ENCODE measurements around the gene SLC5A11. TPM values are rescaled to one million over a fixed set of nuclear protein-coding genes. Genes with fewer than 3 reads are reported as not detected.

SLC5A11 gene
- total and polyA plus RNA-seq, 4 donors: 0.05 to 1.1 TPM; not detected in 2

- ATAC-seq (ENCODE audit: insufficient read depth, low FRiP score): no peak
- TF ChIP-seq CTCF (IDR thresholded peaks at IDR 0.05; ENCODE audit: control extremely low read depth, extremely low read depth): no peak
- Histone ChIP-seq H3K9me3 (ENCODE audit: control insufficient read depth in 4 of 4, insufficient read depth in 3 of 4, low read length in 3 of 4) (peaks cover 0 to 3% (median 0%) of the 10 kb centered on the region in 4 donors), H3K27me3 (ENCODE audit: control insufficient read depth in 3 of 3, insufficient read depth in 3 of 3, low read length in 2 of 3) (no peaks in the 10 kb centered on the region), H3K4me1 (ENCODE audit: control insufficient read depth in 5 of 5, insufficient read depth in 5 of 5, low read length in 5 of 5) (no peaks in the 10 kb centered on the region), H3K9ac (ENCODE audit: insufficient read depth in 1 of 2, low read length in 2 of 2) (no peak overlapping the region), H3K27ac (ENCODE audit: low read depth in 1 of 2, low read length in 1 of 2) (no peak overlapping the region), H3K4me3 (no peak overlapping the region), H3K36me3 (ENCODE audit: control insufficient read depth in 4 of 4, insufficient read depth in 4 of 4, low read length in 4 of 4) (peaks cover 37 to 56% (median 45%) of the 10 kb centered on the region in 4 donors)
- no peak for DNase-seq
- WGBS, 2 donors: 82 to 83% methylated on average over 11 of the region's 11 CpGs
Measured at GRCh38 chr16:24955975-24956731, 110.4 kb downstream of the SLC5A11 start.

GRCh38 chr16:24957887-24958286 lies 112.1 kb downstream of the SLC5A11 start:
- no peak for TF ChIP-seq CTCF (IDR thresholded peaks at IDR 0.05; ENCODE audit: control extremely low read depth, extremely low read depth)
- no peak overlapping the region for H3K9ac ChIP-seq (ENCODE audit: insufficient read depth in 1 of 2, low read length in 2 of 2)
- DNase-seq (no peak), ATAC-seq (ENCODE audit: insufficient read depth, low FRiP score) (no peak)
- H3K27ac ChIP-seq (ENCODE audit: low read depth in 1 of 2, low read length in 1 of 2): no peak overlapping the region
- WGBS, 2 donors: 72% methylated on average over 6 of the region's 6 CpGs
- peaks cover 0 to 3% (median 2%) of the 10 kb centered on the region in 4 donors for H3K9me3 ChIP-seq (ENCODE audit: control insufficient read depth in 4 of 4, insufficient read depth in 3 of 4, low read length in 3 of 4)
- no peak overlapping the region for H3K4me3 ChIP-seq
- H3K36me3 ChIP-seq (ENCODE audit: control insufficient read depth in 4 of 4, insufficient read depth in 4 of 4, low read length in 4 of 4): peaks cover 34 to 57% (median 46%) of the 10 kb centered on the region in 4 donors
- no peaks in the 10 kb centered on the region for H3K4me1 ChIP-seq (ENCODE audit: control insufficient read depth in 5 of 5, insufficient read depth in 5 of 5, low read length in 5 of 5)
- no peaks in the 10 kb centered on the region for H3K27me3 ChIP-seq (ENCODE audit: control insufficient read depth in 3 of 3, insufficient read depth in 3 of 3, low read length in 2 of 3)

Other genes starting within 250 kb of the SLC5A11 start
- gene TNRC6A, start 116.3 kb upstream of the SLC5A11 start, total RNA-seq: 10 to 100 TPM; 46.3 to 93.0 TPM
- 10 to 100 TPM; 10.3 to 13.2 TPM for gene TNRC6A, start 116.3 kb upstream of the SLC5A11 start, polyA plus RNA-seq
- 100 to 1,000 TPM in 1 of 2 donors, 10 to 100 TPM in 1; 76.4 to 115 TPM for gene ARHGAP17, start 169.4 kb downstream of the SLC5A11 start, total RNA-seq
- gene ARHGAP17, start 169.4 kb downstream of the SLC5A11 start, polyA plus RNA-seq: 10 to 100 TPM; 26.9 to 27.8 TPM

All from lung (tissue), 12 donors.